ENCODE measurements around the gene OR5B3.

OR5B3 gene
- long read RNA-seq: 0 reads

GRCh38 chr11:58406774-58407173 is at the start of gene OR5B3:
TSS of gene OR5B3 (minus strand) at chr11:58406874. CDS start at chr11:58403409, 3,465 bp downstream.
- Histone ChIP-seq H3K27me3 (ENCODE audit: insufficient read depth, poor library complexity, severe bottlenecking) (no peaks in the 10 kb centered on the region), H3K4me3 (replicated peaks; ENCODE audit: insufficient read depth, low read length) (no peak within 1 kb of the TSS), H3K27ac (replicated peaks) (no peak within 1 kb of the TSS)
- no peak for DNase-seq (ENCODE audit: low read depth in 1 of 2, low spot score in 1 of 2)
- no peak for TF ChIP-seq CTCF (IDR thresholded peaks at IDR 0.05; ENCODE audit: insufficient read depth, low read length)
- TF ChIP-seq GABPA (IDR thresholded peaks at IDR 0.05; ENCODE audit: low read depth): no peak
- no peak for TF ChIP-seq SPI1 (IDR thresholded peaks at IDR 0.05; ENCODE audit: borderline replicate concordance, low read depth)
- TF ChIP-seq POLR2AphosphoS5 (IDR thresholded peaks at IDR 0.05; ENCODE audit: low read depth): no peak
- TF ChIP-seq REST (IDR thresholded peaks at IDR 0.05; ENCODE audit: insufficient replicate concordance, low read depth): no peak

GRCh38 chr11:58451585-58451984 is 44.9 kb upstream of the OR5B3 start:
- Histone ChIP-seq H3K27ac (replicated peaks) (no peak overlapping the region), H3K4me3 (replicated peaks; ENCODE audit: insufficient read depth, low read length) (no peak overlapping the region), H3K27me3 (ENCODE audit: insufficient read depth, poor library complexity, severe bottlenecking) (no peaks in the 10 kb centered on the region)
- TF ChIP-seq GABPA (IDR thresholded peaks at IDR 0.05; ENCODE audit: low read depth) (no peak), REST (IDR thresholded peaks at IDR 0.05; ENCODE audit: insufficient replicate concordance, low read depth) (no peak), POLR2AphosphoS5 (IDR thresholded peaks at IDR 0.05; ENCODE audit: low read depth) (no peak), CTCF (IDR thresholded peaks at IDR 0.05; ENCODE audit: insufficient read depth, low read length) (no peak), SPI1 (IDR thresholded peaks at IDR 0.05; ENCODE audit: borderline replicate concordance, low read depth) (no peak)
- no peak for DNase-seq (ENCODE audit: low read depth in 1 of 2, low spot score in 1 of 2)

GRCh38 chr11:58446294-58446693 is 39.6 kb upstream of the OR5B3 start:
- TF ChIP-seq CTCF (IDR thresholded peaks at IDR 0.05; ENCODE audit: insufficient read depth, low read length) (no peak), REST (IDR thresholded peaks at IDR 0.05; ENCODE audit: insufficient replicate concordance, low read depth) (no peak), POLR2AphosphoS5 (IDR thresholded peaks at IDR 0.05; ENCODE audit: low read depth) (no peak), SPI1 (IDR thresholded peaks at IDR 0.05; ENCODE audit: borderline replicate concordance, low read depth) (no peak), GABPA (IDR thresholded peaks at IDR 0.05; ENCODE audit: low read depth) (no peak)
- Histone ChIP-seq H3K27ac (replicated peaks) (no peak overlapping the region), H3K27me3 (ENCODE audit: insufficient read depth, poor library complexity, severe bottlenecking) (no peaks in the 10 kb centered on the region), H3K4me3 (replicated peaks; ENCODE audit: insufficient read depth, low read length) (no peak overlapping the region)
- DNase-seq (ENCODE audit: low read depth in 1 of 2, low spot score in 1 of 2): no peak

Data from HL-60 (cell line).